ENCODE results near the gene CHERP. TPM values are rescaled to one million over a fixed set of nuclear protein-coding genes. Genes with fewer than 3 reads are reported as not detected.

CHERP gene
- total and polyA plus RNA-seq, 3 experiments from 2014 or later = 20.3 to 74.2 (median 73.1) TPM

- Mint-ChIP-seq H3K36me3 (peaks cover 0 to 89% (median 11%) of the 10 kb centered on the region in 3 donors), H3K27ac (peak overlapping the region in 1 of 8 donors; percentile 32), H3K9me3 (no peaks in the 10 kb centered on the region), H3K4me3 (no peak overlapping the region), H3K4me1 (no peaks in the 10 kb centered on the region), H3K27me3 (no peaks in the 10 kb centered on the region)
- H3K27me3 ChIP-seq (ENCODE audit: insufficient read depth, low read length, poor library complexity, severe bottlenecking) = no peaks in the 10 kb centered on the region
- H3K9me3 ChIP-seq (ENCODE audit: low read length) = no peaks in the 10 kb centered on the region
- no peak overlapping the region for H3K4me3 ChIP-seq (ENCODE audit: low read length)
- ChIA-PET CTCF (no interaction called here), POLR2A (no interaction called here)
- peaks cover 54% of the 10 kb centered on the region for H3K36me3 ChIP-seq (ENCODE audit: insufficient read depth, low read length)
- H3K27ac ChIP-seq (ENCODE audit: low read depth, low read length) = no peak overlapping the region
- no peaks in the 10 kb centered on the region for H3K4me1 ChIP-seq (ENCODE audit: insufficient read depth, low read length)
- no peak for DNase-seq
These were observed 17.1 kb downstream of the CHERP start for GRCh38 chr19:16524991-16525734.

GRCh38 chr19:16522559-16523377 lies 19.5 kb downstream of the CHERP start:
- POLR2A ChIA-PET = no interaction called here
- Histone ChIP-seq H3K27ac (ENCODE audit: low read depth, low read length) (no peak overlapping the region), H3K9me3 (ENCODE audit: low read length) (no peaks in the 10 kb centered on the region), H3K27me3 (ENCODE audit: insufficient read depth, low read length, poor library complexity, severe bottlenecking) (no peaks in the 10 kb centered on the region), H3K4me1 (ENCODE audit: insufficient read depth, low read length) (no peaks in the 10 kb centered on the region), H3K36me3 (ENCODE audit: insufficient read depth, low read length) (peaks cover 55% of the 10 kb centered on the region), H3K4me3 (ENCODE audit: low read length) (no peak overlapping the region)
- Mint-ChIP-seq H3K9me3 (no peaks in the 10 kb centered on the region), H3K4me3 (no peak overlapping the region), H3K36me3 (peaks cover 0 to 91% (median 11%) of the 10 kb centered on the region in 3 donors), H3K4me1 (peaks cover under 1 to 4% (median under 1%) of the 10 kb centered on the region in 3 donors), H3K27ac (peak overlapping the region in 1 of 8 donors; percentile 75), H3K27me3 (no peaks in the 10 kb centered on the region)
- CTCF ChIA-PET = no interaction called here
- no peak for DNase-seq

- Mint-ChIP-seq H3K4me3 (no peak overlapping the region), H3K27ac (peak overlapping the region in 1 of 8 donors; percentile 38), H3K27me3 (no peaks in the 10 kb centered on the region), H3K4me1 (peaks cover 10 to 14% (median 10%) of the 10 kb centered on the region in 3 donors), H3K9me3 (no peaks in the 10 kb centered on the region), H3K36me3 (peaks cover 0 to 92% (median 9%) of the 10 kb centered on the region in 3 donors)
- H3K27me3 ChIP-seq (ENCODE audit: insufficient read depth, low read length, poor library complexity, severe bottlenecking) = no peaks in the 10 kb centered on the region
- no peak overlapping the region for H3K4me3 ChIP-seq (ENCODE audit: low read length)
- DNase-seq = no peak
- H3K4me1 ChIP-seq (ENCODE audit: insufficient read depth, low read length) = no peaks in the 10 kb centered on the region
- ChIA-PET CTCF (interaction anchor here (0.6 kb wide), 1 partner anchor 546 kb away, joined by 3 read pairs; no protein-coding TSS in a partner anchor), POLR2A (no interaction called here)
- H3K36me3 ChIP-seq (ENCODE audit: insufficient read depth, low read length) = peaks cover 50% of the 10 kb centered on the region
- no peaks in the 10 kb centered on the region for H3K9me3 ChIP-seq (ENCODE audit: low read length)
- H3K27ac ChIP-seq (ENCODE audit: low read depth, low read length) = no peak overlapping the region
These were observed 20.4 kb downstream of the CHERP start for GRCh38 chr19:16521715-16522289.

DNA sequence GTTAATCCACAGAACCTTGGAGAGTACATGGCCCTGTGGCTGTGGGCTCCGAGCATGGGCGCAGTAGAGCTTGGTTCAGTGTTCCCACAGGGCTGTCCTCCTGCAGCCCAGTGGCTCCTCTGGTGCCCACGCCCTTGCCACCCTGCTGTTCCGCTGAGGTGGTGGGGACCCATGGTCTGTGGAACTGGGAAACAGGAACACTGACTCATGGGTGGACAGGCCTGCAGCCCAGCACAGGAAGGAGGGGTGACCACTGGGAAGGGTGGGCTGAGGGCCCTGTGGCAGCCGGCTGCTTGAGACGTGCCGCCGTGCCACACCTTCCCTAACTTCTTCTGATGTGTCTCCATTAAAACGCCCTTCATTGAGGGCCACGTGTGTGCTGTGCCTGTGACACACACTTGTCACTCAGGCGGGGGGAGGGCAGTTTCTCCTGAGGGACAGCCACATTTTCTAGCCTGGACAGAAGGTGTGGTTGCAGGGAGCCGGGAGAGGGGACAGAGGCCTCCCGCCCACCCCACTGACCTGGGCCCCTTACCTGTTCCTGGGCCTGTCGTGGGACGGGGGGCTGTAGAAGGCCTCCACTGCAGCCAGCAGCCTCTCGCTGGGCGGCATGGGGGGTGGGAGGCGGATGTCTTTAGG lies 21.1 kb downstream of the CHERP start:
- Mint-ChIP-seq H3K4me1 (peaks cover 10 to 19% (median 12%) of the 10 kb centered on the region in 3 donors), H3K27ac (peak overlapping the region in 1 of 8 donors; percentile 65), H3K27me3 (no peaks in the 10 kb centered on the region), H3K36me3 (peaks cover 0 to 87% (median 9%) of the 10 kb centered on the region in 3 donors), H3K9me3 (no peaks in the 10 kb centered on the region), H3K4me3 (no peak overlapping the region)
- Histone ChIP-seq H3K4me1 (ENCODE audit: insufficient read depth, low read length) (no peaks in the 10 kb centered on the region), H3K9me3 (ENCODE audit: low read length) (no peaks in the 10 kb centered on the region), H3K27ac (ENCODE audit: low read depth, low read length) (no peak overlapping the region), H3K4me3 (ENCODE audit: low read length) (no peak overlapping the region), H3K27me3 (ENCODE audit: insufficient read depth, low read length, poor library complexity, severe bottlenecking) (no peaks in the 10 kb centered on the region), H3K36me3 (ENCODE audit: insufficient read depth, low read length) (peaks cover 45% of the 10 kb centered on the region)
- ChIA-PET CTCF (interaction anchor here (0.6 kb wide), 1 partner anchor 547 kb away, joined by 3 read pairs; no protein-coding TSS in a partner anchor), POLR2A (no interaction called here)
- DNase-seq = no peak

GRCh38 chr19:16520074-16520973 lies 21.9 kb downstream of the CHERP start:
- Mint-ChIP-seq H3K27me3 (no peaks in the 10 kb centered on the region), H3K9me3 (no peaks in the 10 kb centered on the region), H3K4me1 (peaks cover 10 to 19% (median 12%) of the 10 kb centered on the region in 3 donors), H3K36me3 (peaks cover 0 to 81% (median 9%) of the 10 kb centered on the region in 3 donors), H3K27ac (peak overlapping the region in 2 of 8 donors; percentile 36 to 65), H3K4me3 (no peak overlapping the region)
- H3K9me3 ChIP-seq (ENCODE audit: low read length) = no peaks in the 10 kb centered on the region
- no peak overlapping the region for H3K4me3 ChIP-seq (ENCODE audit: low read length)
- H3K27me3 ChIP-seq (ENCODE audit: insufficient read depth, low read length, poor library complexity, severe bottlenecking) = no peaks in the 10 kb centered on the region
- ChIA-PET CTCF (no interaction called here), POLR2A (no interaction called here)
- no peaks in the 10 kb centered on the region for H3K4me1 ChIP-seq (ENCODE audit: insufficient read depth, low read length)
- no peak overlapping the region for H3K27ac ChIP-seq (ENCODE audit: low read depth, low read length)
- no peak for DNase-seq
- H3K36me3 ChIP-seq (ENCODE audit: insufficient read depth, low read length) = peaks cover 43% of the 10 kb centered on the region

DNA sequence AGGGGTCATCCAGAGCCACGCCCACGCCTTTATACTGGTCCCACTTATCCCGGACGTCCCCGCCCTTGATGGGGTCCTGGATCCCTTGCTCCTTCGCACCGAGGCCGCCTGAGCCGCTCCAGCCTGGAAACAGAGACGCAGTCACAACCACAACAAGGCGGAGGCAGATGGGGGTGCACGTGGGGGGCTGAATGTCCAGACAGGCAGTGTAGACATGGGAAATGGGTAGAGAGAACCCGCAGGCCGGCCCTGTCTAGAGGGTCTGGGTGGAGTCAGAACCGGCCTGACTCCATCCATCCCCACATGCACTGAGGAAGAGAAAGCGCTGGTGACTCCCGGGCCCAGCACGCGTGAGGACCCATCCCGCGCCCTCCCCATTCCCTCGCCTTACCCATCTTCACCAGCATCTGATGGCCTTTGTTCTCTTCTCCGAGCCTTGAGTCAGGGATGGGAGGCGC lies 23.0 kb downstream of the CHERP start:
- no peaks in the 10 kb centered on the region for H3K4me1 ChIP-seq (ENCODE audit: insufficient read depth, low read length)
- peak overlapping the region in 1 of 8 donors; percentile 72 for H3K27ac Mint-ChIP-seq
- H3K9me3 ChIP-seq (ENCODE audit: low read length) = no peaks in the 10 kb centered on the region
- H3K36me3 ChIP-seq (ENCODE audit: insufficient read depth, low read length) = peaks cover 39% of the 10 kb centered on the region
- no peaks in the 10 kb centered on the region for H3K27me3 Mint-ChIP-seq
- ChIA-PET CTCF (no interaction called here), POLR2A (no interaction called here)
- no peak overlapping the region for H3K4me3 ChIP-seq (ENCODE audit: low read length)
- H3K27ac ChIP-seq (ENCODE audit: low read depth, low read length) = no peak overlapping the region
- H3K36me3 Mint-ChIP-seq = peaks cover 0 to 72% (median 9%) of the 10 kb centered on the region in 3 donors
- peaks cover 10 to 19% (median 12%) of the 10 kb centered on the region in 3 donors for H3K4me1 Mint-ChIP-seq
- no peaks in the 10 kb centered on the region for H3K27me3 ChIP-seq (ENCODE audit: insufficient read depth, low read length, poor library complexity, severe bottlenecking)
- H3K4me3 Mint-ChIP-seq = no peak overlapping the region
- no peaks in the 10 kb centered on the region for H3K9me3 Mint-ChIP-seq
- DNase-seq = no peak

DNA sequence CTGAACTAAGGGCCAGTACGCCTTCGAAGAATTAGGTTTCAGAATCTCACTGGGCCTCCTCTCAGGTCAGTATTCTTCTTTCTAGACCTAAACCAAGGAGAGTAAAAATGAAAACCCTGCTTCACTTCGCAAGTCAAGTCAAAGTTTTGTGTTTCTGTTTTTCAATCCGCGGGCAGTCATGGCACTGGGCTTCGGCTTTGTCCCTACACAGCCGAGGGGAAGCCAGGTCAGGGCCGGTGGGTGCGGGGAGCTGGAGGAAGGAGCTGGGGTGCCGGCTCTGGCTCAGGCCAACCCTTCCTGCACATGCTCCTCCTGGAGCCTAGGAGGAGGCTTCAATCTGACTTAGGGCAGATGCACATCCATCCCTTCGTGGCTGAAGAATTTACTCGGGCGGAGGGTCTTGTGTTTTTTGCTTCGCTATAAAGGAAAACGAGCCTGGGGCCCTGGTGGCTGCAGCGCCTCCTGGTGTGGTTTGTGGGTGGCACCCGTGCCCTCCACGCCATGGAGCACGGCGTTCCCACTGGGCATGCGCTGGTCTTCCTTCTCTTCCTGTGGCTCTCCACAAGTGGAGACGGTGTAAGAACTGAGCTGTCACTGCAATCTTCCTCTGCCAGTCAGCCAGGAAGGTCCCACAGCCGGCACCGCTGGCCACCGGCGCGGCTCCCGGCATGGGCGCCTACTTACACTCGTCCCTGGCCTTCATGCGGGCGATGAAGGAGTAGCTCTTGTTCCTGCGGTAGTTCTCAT lies 23.6 kb downstream of the CHERP start:
- peaks cover 10 to 19% (median 12%) of the 10 kb centered on the region in 3 donors for H3K4me1 Mint-ChIP-seq
- H3K36me3 Mint-ChIP-seq = peaks cover 0 to 66% (median 7%) of the 10 kb centered on the region in 3 donors
- H3K9me3 Mint-ChIP-seq = no peaks in the 10 kb centered on the region
- CTCF ChIA-PET = no interaction called here
- DNase-seq = no peak
- peaks cover 33% of the 10 kb centered on the region for H3K36me3 ChIP-seq (ENCODE audit: insufficient read depth, low read length)
- H3K27me3 Mint-ChIP-seq = no peaks in the 10 kb centered on the region
- H3K27me3 ChIP-seq (ENCODE audit: insufficient read depth, low read length, poor library complexity, severe bottlenecking) = no peaks in the 10 kb centered on the region
- POLR2A ChIA-PET = no interaction called here
- H3K27ac Mint-ChIP-seq = peak overlapping the region in 1 of 8 donors; percentile 50
- no peak overlapping the region for H3K27ac ChIP-seq (ENCODE audit: low read depth, low read length)
- no peaks in the 10 kb centered on the region for H3K4me1 ChIP-seq (ENCODE audit: insufficient read depth, low read length)
- no peak overlapping the region for H3K4me3 ChIP-seq (ENCODE audit: low read length)
- H3K4me3 Mint-ChIP-seq = no peak overlapping the region
- H3K9me3 ChIP-seq (ENCODE audit: low read length) = no peaks in the 10 kb centered on the region

Measured in CD8-positive, alpha-beta memory T cell (primary cell).